Caco-2 (cell line): ENCODE measurements around the gene ASTN2. TPM values are rescaled to one million over a fixed set of nuclear protein-coding genes. Genes with fewer than 3 reads are reported as not detected.

Experiments used
- BruUV-seq: library from RNA; stranded (reverse); fragments of 400-500 nt; replicated peaks from 2 replicates; lab custom pipeline; 2021; lab: Mats Ljungman, UMichigan
- CTCF ChIA-PET: fragments of 300-600 bp; sonication (Branson Sonifier 250); formaldehyde crosslinking; loops from one replicate; lab custom pipeline; 2022; ENCODE audit warnings: antibody characterized with exemption; lab: Charles Lee
- POLR2A ChIA-PET: fragments of 300-600 bp; sonication (Branson Sonifier 250); formaldehyde crosslinking; loops from one replicate; lab custom pipeline; 2022; ENCODE audit warnings: antibody characterized with exemption; lab: Charles Lee
- DNase-seq, 2 experiments: peaks; one replicate each; pipeline versions ENCODE4 v3.0.0 to v3.0.0-alpha.2; 2020 to 2022
- H3K27me3 ChIP-seq: replicated peaks from 2 replicates; pipeline ENCODE4 v1.6.0; 2011; ENCODE audit warnings: low read length; ENCODE audit not compliant: control insufficient read depth, insufficient read depth
- H3K36me3 ChIP-seq: 2 replicates; pipeline ENCODE4 v1.5.1; 2011; ENCODE audit warnings: low read length; ENCODE audit not compliant: control insufficient read depth, insufficient read depth
- H3K4me1 ChIP-seq: fragments of 250-450 bp; sonication (Bioruptor Pico); 2 replicates; pipeline ENCODE4 v1.5.1; 2020; ENCODE audit warnings: mild to moderate bottlenecking
- H3K4me3 ChIP-seq: 2 replicates; pipeline ENCODE4 v1.5.1; 2011; ENCODE audit warnings: low read depth, mild to moderate bottlenecking, control low read depth, low read length
- H3K9me3 ChIP-seq: fragments of 250-450 bp; sonication (Bioruptor Pico); 2 replicates; pipeline ENCODE4 v1.5.1; 2020; ENCODE audit warnings: mild to moderate bottlenecking, moderate library complexity
- H3K27ac Mint-ChIP-seq: one replicate; pipeline ENCODE4 v1.8.0; 2022; ENCODE audit warnings: mixed read lengths; ENCODE audit not compliant: unreplicated experiment
- H3K27me3 Mint-ChIP-seq: one replicate; pipeline ENCODE4 v1.8.0; 2022; ENCODE audit warnings: mixed read lengths; ENCODE audit not compliant: insufficient read depth, unreplicated experiment
- H3K36me3 Mint-ChIP-seq: one replicate; pipeline ENCODE4 v1.8.0; 2022; ENCODE audit warnings: mild to moderate bottlenecking, mixed read lengths; ENCODE audit not compliant: insufficient read depth, unreplicated experiment
- H3K4me1 Mint-ChIP-seq: one replicate; pipeline ENCODE4 v1.8.0; 2022; ENCODE audit warnings: low read depth, mixed read lengths; ENCODE audit not compliant: unreplicated experiment
- H3K4me3 Mint-ChIP-seq: one replicate; pipeline ENCODE4 v1.8.0; 2022; ENCODE audit warnings: mild to moderate bottlenecking, moderate library complexity, mixed read lengths; ENCODE audit not compliant: unreplicated experiment
- H3K9me3 Mint-ChIP-seq: one replicate; pipeline ENCODE4 v1.8.0; 2022; ENCODE audit warnings: mixed read lengths; ENCODE audit not compliant: unreplicated experiment
- CTCF ChIP-seq, 2 experiments: fragments of 200-600 bp in 1 of 2; IDR thresholded peaks; 1 replicate in 1 of 2; 2 replicates in 1 of 2; pipeline versions ENCODE4 v1.5.1 to v1.8.0; 2011 to 2022; ENCODE audit warnings: antibody characterized with exemption in 1 of 2, control low read depth in 1 of 2, inconsistent platforms in 1 of 2, low read depth in 1 of 2, low read length in 1 of 2, mild to moderate bottlenecking in 1 of 2, moderate library complexity in 1 of 2; ENCODE audit not compliant: insufficient read depth in 1 of 2, severe bottlenecking in 1 of 2, unreplicated experiment in 1 of 2
- intact Hi-C: fragments of 100-400 bp; cut with micrococcal nuclease; formaldehyde crosslinking; loops from one replicate; pipeline ENCODE4 v1.10.0; 2022; ENCODE audit not compliant: unreplicated experiment
- total RNA-seq: library from RNA; stranded (reverse); gene quantifications from 2 replicates; pipeline ENCODE4 v1.2.3, GENCODE V29; 2022

ASTN2 gene
- total RNA-seq, 1 experiment from 2014 or later = 12.7 TPM

GRCh38 chr9:116741086-116741740 is 673.6 kb downstream of the ASTN2 start:
- H3K4me3 ChIP-seq = no peak overlapping the region
- CTCF ChIA-PET = interaction anchor here (0.6 kb wide), 1 partner anchor 121 kb away, joined by 5 read pairs; no protein-coding TSS in a partner anchor
- Mint-ChIP-seq H3K36me3 (no peaks in the 10 kb centered on the region), H3K4me3 (no peak overlapping the region), H3K4me1 (peaks cover 7% of the 10 kb centered on the region), H3K9me3 (no peaks in the 10 kb centered on the region), H3K27me3 (peaks cover 11% of the 10 kb centered on the region), H3K27ac (no peak overlapping the region)
- intact Hi-C loops = no loop called here
- no peaks in the 10 kb centered on the region for H3K9me3 ChIP-seq
- POLR2A ChIA-PET = no interaction called here
- BruUV-seq = no TSS peak
- H3K36me3 ChIP-seq = no peaks in the 10 kb centered on the region
- no peak for DNase-seq
- no peaks in the 10 kb centered on the region for H3K27me3 ChIP-seq
- no peak for TF ChIP-seq CTCF (IDR thresholded peaks at IDR 0.05; ENCODE audit: insufficient read depth in 1 of 2, low read depth in 1 of 2, low read length in 1 of 2, severe bottlenecking in 1 of 2, unreplicated experiment in 1 of 2)
- no peaks in the 10 kb centered on the region for H3K4me1 ChIP-seq

- ChIA-PET POLR2A (no interaction called here), CTCF (interaction anchor here (0.6 to 4.1 kb wide), 6 partner anchors 50 to 271 kb away, joined by 3 to 76 read pairs (median 3); partner anchors contain the start of gene TRIM32)
- H3K27ac Mint-ChIP-seq = no peak overlapping the region
- H3K4me3 Mint-ChIP-seq = no peak overlapping the region
- H3K27me3 ChIP-seq = no peaks in the 10 kb centered on the region
- H3K9me3 ChIP-seq = no peaks in the 10 kb centered on the region
- no peaks in the 10 kb centered on the region for H3K36me3 Mint-ChIP-seq
- H3K9me3 Mint-ChIP-seq = no peaks in the 10 kb centered on the region
- H3K4me3 ChIP-seq = no peak overlapping the region
- peak; percentile 89 to 97 for TF ChIP-seq CTCF (IDR thresholded peaks at IDR 0.05; ENCODE audit: insufficient read depth in 1 of 2, low read depth in 1 of 2, low read length in 1 of 2, severe bottlenecking in 1 of 2, unreplicated experiment in 1 of 2)
- peak; percentile 85 to 90 for DNase-seq
- BruUV-seq = no TSS peak
- intact Hi-C loops = loop anchor here (1.0 to 2.0 kb wide), 2 partner anchors 123 to 1144 kb away; no protein-coding TSS in a partner anchor
- peaks cover 4% of the 10 kb centered on the region for H3K27me3 Mint-ChIP-seq
- peaks cover 7% of the 10 kb centered on the region for H3K4me1 Mint-ChIP-seq
- no peaks in the 10 kb centered on the region for H3K4me1 ChIP-seq
- no peaks in the 10 kb centered on the region for H3K36me3 ChIP-seq
Measured at GRCh38 chr9:116737152-116737546, 677.7 kb downstream of the ASTN2 start.

- CTCF ChIA-PET = interaction anchor here (0.7 to 4.1 kb wide), 5 partner anchors 50 to 271 kb away, joined by 3 to 76 read pairs (median 3); partner anchors contain the start of gene TRIM32
Measured at GRCh38 chr9:116736399-116737151, 678.3 kb downstream of the ASTN2 start.

More at GRCh38 chr9:116736399-116737151, 678.3 kb downstream of the ASTN2 start:
- H3K36me3 Mint-ChIP-seq = no peaks in the 10 kb centered on the region
- no peak overlapping the region for H3K4me3 Mint-ChIP-seq
- Histone ChIP-seq H3K36me3 (no peaks in the 10 kb centered on the region), H3K9me3 (no peaks in the 10 kb centered on the region), H3K4me3 (no peak overlapping the region), H3K4me1 (no peaks in the 10 kb centered on the region), H3K27me3 (no peaks in the 10 kb centered on the region)
- intact Hi-C loops = loop anchor here (1.0 to 2.0 kb wide), 2 partner anchors 124 to 1144 kb away; no protein-coding TSS in a partner anchor
- POLR2A ChIA-PET = no interaction called here
- no peak overlapping the region for H3K27ac Mint-ChIP-seq
- no peak for TF ChIP-seq CTCF (IDR thresholded peaks at IDR 0.05; ENCODE audit: insufficient read depth in 1 of 2, low read depth in 1 of 2, low read length in 1 of 2, severe bottlenecking in 1 of 2, unreplicated experiment in 1 of 2)
- no peaks in the 10 kb centered on the region for H3K9me3 Mint-ChIP-seq
- H3K27me3 Mint-ChIP-seq = peaks cover 4% of the 10 kb centered on the region
- DNase-seq = no peak
- H3K4me1 Mint-ChIP-seq = peaks cover 7% of the 10 kb centered on the region
- BruUV-seq = no TSS peak
